Fibroblast of mammary gland (primary cell): ENCODE measurements around the gene SAFB.

Experiments
- DNase-seq: peaks from one replicate; pipeline ENCODE4 v3.0.0-alpha.2; 2010; ENCODE audit warnings: low read depth
- H3K4me3 ChIP-seq: 2 replicates; pipeline ENCODE4 v1.5.1; 2011; ENCODE audit warnings: low read depth, mild to moderate bottlenecking, low read length, moderate library complexity; ENCODE audit not compliant: control insufficient read depth
- TF ChIP-seq, protein P1 (sequence below): conservative IDR thresholded peaks from 2 replicates; pipeline ENCODE4 v1.5.1; 2011; ENCODE audit warnings: low read depth, low read length, inconsistent platforms; ENCODE audit not compliant: control insufficient read depth, insufficient read depth

Gene SAFB

DNA sequence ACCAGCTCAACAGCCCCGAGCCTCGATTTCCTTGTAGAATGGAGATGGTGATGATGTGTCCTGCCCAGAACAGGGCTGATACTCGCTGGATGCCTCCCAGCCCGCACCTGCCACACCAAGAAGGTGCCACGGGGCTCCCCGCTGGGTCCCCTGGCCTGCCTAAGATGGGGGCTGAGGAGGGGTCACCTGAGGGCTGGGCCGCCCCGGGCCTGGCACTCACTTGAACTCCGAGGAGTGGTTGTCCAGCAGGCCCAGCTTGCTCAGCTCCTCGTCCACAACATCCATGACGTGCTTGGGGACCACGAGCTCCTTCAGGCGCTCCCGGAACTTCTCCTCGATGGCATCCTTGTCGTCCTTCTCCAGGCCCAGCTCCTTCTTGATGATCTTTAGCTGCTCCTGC is 82.7 kb downstream of the SAFB start:
- no peak for DNase-seq
- TF ChIP-seq, protein P1, sequence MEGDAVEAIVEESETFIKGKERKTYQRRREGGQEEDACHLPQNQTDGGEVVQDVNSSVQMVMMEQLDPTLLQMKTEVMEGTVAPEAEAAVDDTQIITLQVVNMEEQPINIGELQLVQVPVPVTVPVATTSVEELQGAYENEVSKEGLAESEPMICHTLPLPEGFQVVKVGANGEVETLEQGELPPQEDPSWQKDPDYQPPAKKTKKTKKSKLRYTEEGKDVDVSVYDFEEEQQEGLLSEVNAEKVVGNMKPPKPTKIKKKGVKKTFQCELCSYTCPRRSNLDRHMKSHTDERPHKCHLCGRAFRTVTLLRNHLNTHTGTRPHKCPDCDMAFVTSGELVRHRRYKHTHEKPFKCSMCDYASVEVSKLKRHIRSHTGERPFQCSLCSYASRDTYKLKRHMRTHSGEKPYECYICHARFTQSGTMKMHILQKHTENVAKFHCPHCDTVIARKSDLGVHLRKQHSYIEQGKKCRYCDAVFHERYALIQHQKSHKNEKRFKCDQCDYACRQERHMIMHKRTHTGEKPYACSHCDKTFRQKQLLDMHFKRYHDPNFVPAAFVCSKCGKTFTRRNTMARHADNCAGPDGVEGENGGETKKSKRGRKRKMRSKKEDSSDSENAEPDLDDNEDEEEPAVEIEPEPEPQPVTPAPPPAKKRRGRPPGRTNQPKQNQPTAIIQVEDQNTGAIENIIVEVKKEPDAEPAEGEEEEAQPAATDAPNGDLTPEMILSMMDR: no peak
- H3K4me3 ChIP-seq: no peak overlapping the region

DNA sequence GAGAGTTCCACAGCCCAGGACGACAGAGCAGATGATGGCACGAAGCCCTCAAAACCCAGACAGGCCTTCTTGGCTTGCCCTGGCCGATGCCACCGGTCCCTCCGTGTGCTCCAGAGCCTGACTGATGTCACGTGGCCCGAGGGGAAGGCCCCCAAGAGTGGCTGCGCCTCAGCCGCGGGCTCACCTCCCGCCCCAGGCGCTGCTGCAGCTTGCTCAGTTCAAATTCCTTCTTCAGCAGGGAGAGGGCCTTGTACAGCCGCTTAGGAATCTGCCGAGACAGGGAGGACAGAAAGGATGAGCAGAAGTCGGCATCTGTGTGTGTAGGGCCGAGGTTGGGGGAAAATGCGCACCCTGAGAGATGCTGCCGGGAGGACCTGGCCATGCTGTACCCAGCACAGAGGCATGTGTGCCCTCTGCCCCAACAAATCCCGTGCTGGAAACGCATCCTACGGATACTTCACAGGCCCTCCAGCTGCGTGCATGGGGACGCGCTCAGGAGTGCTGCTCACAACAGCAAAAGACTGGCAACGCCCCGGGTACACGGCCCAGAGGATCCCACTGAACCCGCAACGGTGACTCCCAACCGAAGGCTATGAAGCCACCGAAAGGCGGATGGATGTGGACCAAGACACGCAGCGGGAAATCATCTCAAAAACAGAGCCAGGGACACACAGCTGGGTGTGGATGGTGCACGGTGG is 84.1 kb downstream of the SAFB start:
- no peak for DNase-seq
- TF ChIP-seq, protein P1: no peak
- no peak overlapping the region for H3K4me3 ChIP-seq

DNA sequence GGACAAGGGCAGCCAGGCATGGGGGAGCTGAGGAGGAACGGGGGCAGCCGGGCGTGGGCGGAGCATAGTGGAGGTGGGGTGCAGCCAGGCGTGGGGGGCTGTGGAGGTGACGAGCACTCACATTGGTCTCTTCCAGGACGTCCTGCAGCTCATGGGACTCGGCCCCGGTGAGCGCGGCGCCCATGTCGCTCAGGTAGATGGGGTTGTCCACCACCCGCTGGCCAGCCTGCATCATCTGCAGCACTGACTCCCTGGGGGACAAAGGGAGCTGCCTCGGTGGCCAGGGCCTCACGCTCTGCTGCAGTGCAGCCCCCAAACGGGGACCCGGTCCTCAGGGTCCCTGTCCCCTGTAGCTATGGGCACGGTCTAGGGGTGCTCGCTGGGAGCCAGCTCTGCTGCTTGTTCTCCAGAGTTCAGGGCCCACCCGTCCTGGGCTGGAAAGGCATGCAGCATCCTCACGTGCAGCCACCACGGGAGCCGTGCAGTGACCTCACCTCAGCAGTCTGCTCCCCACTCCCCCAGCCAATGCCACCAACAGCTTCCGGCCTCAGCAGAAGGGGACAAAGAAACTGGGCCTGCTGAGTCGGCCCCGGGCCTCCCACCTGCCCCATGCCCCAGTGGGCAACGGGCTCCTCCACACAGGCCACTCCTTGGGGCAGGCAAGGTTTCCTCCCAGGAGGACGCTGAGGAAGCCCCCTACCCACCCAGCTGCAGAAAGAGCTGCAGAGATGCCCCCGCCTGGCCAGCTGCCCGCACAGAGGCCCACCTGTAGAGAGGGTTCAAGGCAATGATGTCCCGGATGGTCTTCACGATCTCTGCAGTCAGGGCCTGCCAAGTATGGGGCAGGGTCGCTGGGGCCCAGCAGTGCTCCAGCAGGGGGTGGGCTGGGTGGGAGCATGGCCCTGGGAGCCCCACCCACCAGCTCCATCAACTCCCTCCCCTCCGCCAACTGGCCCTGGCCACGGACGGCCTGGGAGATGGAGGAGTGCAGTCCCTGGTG is 85.0 kb downstream of the SAFB start:
- no peak for DNase-seq
- TF ChIP-seq, protein P1: no peak
- no peak overlapping the region for H3K4me3 ChIP-seq

DNA sequence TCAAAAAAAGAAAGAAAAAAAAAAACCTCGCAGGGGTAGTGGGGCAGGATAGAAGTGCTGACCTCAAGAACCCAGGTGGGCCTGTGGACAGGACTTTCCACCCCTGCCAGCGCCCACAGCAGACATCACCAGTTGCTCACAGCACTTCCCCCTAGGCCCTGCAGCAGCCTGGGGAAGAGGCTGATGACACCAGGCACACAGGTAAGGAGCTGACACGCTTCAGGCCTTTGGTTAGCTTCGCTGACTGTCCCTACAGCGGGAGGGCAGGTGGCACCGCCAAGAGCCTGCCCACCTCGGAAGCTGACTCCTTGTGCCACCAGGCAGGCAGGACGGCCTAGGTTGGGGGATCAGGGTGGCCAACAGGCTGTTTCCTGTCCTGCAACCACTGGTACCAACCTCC is 88.1 kb downstream of the SAFB start:
- DNase-seq: no peak
- TF ChIP-seq, protein P1: no peak
- no peak overlapping the region for H3K4me3 ChIP-seq

DNA sequence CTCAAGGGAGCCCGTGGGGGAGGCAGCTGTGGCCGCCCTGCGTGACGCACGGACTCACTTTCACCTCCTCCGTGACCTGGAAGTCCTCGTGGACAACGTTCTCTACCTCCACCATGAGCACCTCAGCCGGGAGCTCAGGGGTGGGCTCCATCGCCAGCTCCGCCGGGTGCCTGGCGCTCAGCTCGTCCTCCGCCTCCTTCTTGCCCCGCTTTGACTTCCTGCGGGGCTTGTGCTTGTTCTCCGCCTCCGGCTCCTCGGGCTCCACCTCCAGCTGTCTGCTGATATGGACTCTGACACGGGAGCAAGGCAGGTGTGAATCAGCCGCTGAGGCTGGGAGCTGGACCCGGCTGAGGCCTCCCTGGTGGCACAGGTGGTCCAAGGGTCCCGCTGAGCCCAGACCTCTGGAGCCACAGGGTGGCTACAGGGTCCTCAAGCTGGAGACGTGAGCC is 88.9 kb downstream of the SAFB start:
- TF ChIP-seq, protein P1: no peak
- no peak for DNase-seq
- no peak overlapping the region for H3K4me3 ChIP-seq

DNA sequence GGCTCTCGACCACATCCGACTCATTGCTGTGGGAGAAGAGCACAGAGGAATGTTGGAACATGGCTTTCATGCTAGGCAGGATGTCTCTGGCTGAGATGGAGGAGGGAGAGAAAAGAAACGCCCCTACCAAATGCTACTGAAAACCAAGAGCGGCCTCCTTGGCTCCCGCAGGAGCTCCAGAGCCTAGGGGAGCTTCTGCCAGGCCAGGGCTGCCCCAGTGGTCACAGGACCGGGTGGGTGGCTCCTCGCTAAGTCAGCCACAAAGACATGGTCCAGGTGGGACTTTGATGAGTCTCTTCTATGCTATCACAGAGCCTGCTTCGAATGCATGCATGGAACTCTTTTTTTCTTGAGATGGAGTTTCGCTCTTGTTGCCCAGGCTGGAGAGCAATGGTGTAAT is 90.3 kb downstream of the SAFB start:
- no peak for DNase-seq
- TF ChIP-seq, protein P1: no peak
- H3K4me3 ChIP-seq: no peak overlapping the region
